ENCODE results near the gene SETD2. TPM values are rescaled to one million over a fixed set of nuclear protein-coding genes. Genes with fewer than 3 reads are reported as not detected.

The SETD2 gene
- total RNA-seq, 2 donors from 2014 or later, result 40.8 to 48.3 TPM

- Mint-ChIP-seq H3K9me3 (no peaks in the 10 kb centered on the region), H3K4me1 (ENCODE audit: low read depth in 2 of 2) (peaks cover 17 to 27% of the 10 kb centered on the region in 2 donors), H3K4me3 (no peak overlapping the region), H3K27me3 (no peaks in the 10 kb centered on the region), H3K36me3 (no peaks in the 10 kb centered on the region), H3K27ac (peak overlapping the region; percentile 42 to 53)
- DNase-seq (ENCODE audit: low spot score), result no peak
- ATAC-seq, result no peak
Observed at GRCh38 chr3:46996689-46997452, 167.0 kb downstream of the SETD2 start.

- Mint-ChIP-seq H3K27ac (no peak overlapping the region), H3K9me3 (no peaks in the 10 kb centered on the region), H3K4me1 (ENCODE audit: low read depth in 2 of 2) (peaks cover 17 to 25% of the 10 kb centered on the region in 2 donors), H3K4me3 (no peak overlapping the region), H3K27me3 (no peaks in the 10 kb centered on the region), H3K36me3 (no peaks in the 10 kb centered on the region)
- no peak for DNase-seq (ENCODE audit: low spot score)
- ATAC-seq, result no peak
Observed at GRCh38 chr3:46995901-46996562, 167.9 kb downstream of the SETD2 start.

GRCh38 chr3:46994801-46995731, 168.8 kb downstream of the SETD2 start:
- Mint-ChIP-seq H3K4me1 (ENCODE audit: low read depth in 2 of 2) (peaks cover 20 to 23% of the 10 kb centered on the region in 2 donors), H3K27me3 (no peaks in the 10 kb centered on the region), H3K9me3 (no peaks in the 10 kb centered on the region), H3K27ac (no peak overlapping the region), H3K4me3 (no peak overlapping the region), H3K36me3 (no peaks in the 10 kb centered on the region)
- DNase-seq (ENCODE audit: low spot score) (no peak), ATAC-seq (no peak)

GRCh38 chr3:46993986-46994385, 169.9 kb downstream of the SETD2 start:
- Mint-ChIP-seq H3K27ac (peak overlapping the region in 1 of 2 donors; percentile 25), H3K9me3 (no peaks in the 10 kb centered on the region), H3K36me3 (no peaks in the 10 kb centered on the region), H3K4me1 (ENCODE audit: low read depth in 2 of 2) (peaks cover 27 to 28% of the 10 kb centered on the region in 2 donors), H3K4me3 (no peak overlapping the region), H3K27me3 (no peaks in the 10 kb centered on the region)
- DNase-seq (ENCODE audit: low spot score), result no peak
- no peak for ATAC-seq

- H3K9me3 Mint-ChIP-seq, result no peaks in the 10 kb centered on the region
- ATAC-seq, result no peak
- no peaks in the 10 kb centered on the region for H3K36me3 Mint-ChIP-seq
- H3K4me3 Mint-ChIP-seq, result no peak overlapping the region
- DNase-seq (ENCODE audit: low spot score), result no peak
- H3K4me1 Mint-ChIP-seq (ENCODE audit: low read depth in 2 of 2), result peaks cover 34 to 35% of the 10 kb centered on the region in 2 donors
- peak overlapping the region; percentile 14 to 25 for H3K27ac Mint-ChIP-seq
- no peaks in the 10 kb centered on the region for H3K27me3 Mint-ChIP-seq
Observed at GRCh38 chr3:46993292-46993691, 170.6 kb downstream of the SETD2 start.

GRCh38 chr3:46992231-46992630, 171.7 kb downstream of the SETD2 start:
- no peak for DNase-seq (ENCODE audit: low spot score)
- Mint-ChIP-seq H3K27ac (peak overlapping the region; percentile 14 to 23), H3K27me3 (no peaks in the 10 kb centered on the region), H3K36me3 (no peaks in the 10 kb centered on the region), H3K4me1 (ENCODE audit: low read depth in 2 of 2) (peaks cover 37% of the 10 kb centered on the region in 2 donors), H3K4me3 (no peak overlapping the region), H3K9me3 (no peaks in the 10 kb centered on the region)
- ATAC-seq, result no peak

- Mint-ChIP-seq H3K4me3 (no peak overlapping the region), H3K36me3 (no peaks in the 10 kb centered on the region), H3K27me3 (no peaks in the 10 kb centered on the region), H3K27ac (peak overlapping the region; percentile 97), H3K4me1 (ENCODE audit: low read depth in 2 of 2) (peaks cover 37% of the 10 kb centered on the region in 2 donors), H3K9me3 (no peaks in the 10 kb centered on the region)
- DNase-seq (ENCODE audit: low spot score) (no peak), ATAC-seq (no peak)
Observed at GRCh38 chr3:46991406-46992165, 172.3 kb downstream of the SETD2 start.

GRCh38 chr3:46990573-46991374, 173.1 kb downstream of the SETD2 start:
- Mint-ChIP-seq H3K27ac (peak overlapping the region; percentile 97), H3K36me3 (no peaks in the 10 kb centered on the region), H3K4me3 (peak overlapping the region; percentile 83), H3K27me3 (no peaks in the 10 kb centered on the region), H3K9me3 (no peaks in the 10 kb centered on the region), H3K4me1 (ENCODE audit: low read depth in 2 of 2) (peaks cover 45% of the 10 kb centered on the region in 2 donors)
- no peak for ATAC-seq
- DNase-seq (ENCODE audit: low spot score), result no peak

GRCh38 chr3:46989146-46989810, 174.6 kb downstream of the SETD2 start:
- ATAC-seq, result no peak
- H3K27me3 Mint-ChIP-seq, result no peaks in the 10 kb centered on the region
- no peak for DNase-seq (ENCODE audit: low spot score)
- H3K4me3 Mint-ChIP-seq, result peak overlapping the region; percentile 83
- peaks cover 54 to 57% of the 10 kb centered on the region in 2 donors for H3K4me1 Mint-ChIP-seq (ENCODE audit: low read depth in 2 of 2)
- H3K9me3 Mint-ChIP-seq, result no peaks in the 10 kb centered on the region
- H3K27ac Mint-ChIP-seq, result peak overlapping the region; percentile 97
- H3K36me3 Mint-ChIP-seq, result no peaks in the 10 kb centered on the region

GRCh38 chr3:46988616-46989015, 175.3 kb downstream of the SETD2 start:
- H3K4me3 Mint-ChIP-seq, result peak overlapping the region; percentile 83

GRCh38 chr3:46987743-46988401, 176.0 kb downstream of the SETD2 start:
- ATAC-seq, result peak; percentile 96 to 98
- Mint-ChIP-seq H3K27me3 (no peaks in the 10 kb centered on the region), H3K4me3 (peak overlapping the region; percentile 83), H3K4me1 (ENCODE audit: low read depth in 2 of 2) (peaks cover 61% of the 10 kb centered on the region in 2 donors), H3K36me3 (no peaks in the 10 kb centered on the region), H3K27ac (peak overlapping the region; percentile 97), H3K9me3 (no peaks in the 10 kb centered on the region)
- DNase-seq (ENCODE audit: low spot score), result peak; percentile 95

More at GRCh38 chr3:46988616-46989015, 175.3 kb downstream of the SETD2 start:
- no peak for DNase-seq (ENCODE audit: low spot score)
- peaks cover 58 to 59% of the 10 kb centered on the region in 2 donors for H3K4me1 Mint-ChIP-seq (ENCODE audit: low read depth in 2 of 2)
- no peak for ATAC-seq
- H3K27ac Mint-ChIP-seq, result peak overlapping the region; percentile 97
- no peaks in the 10 kb centered on the region for H3K9me3 Mint-ChIP-seq
- H3K27me3 Mint-ChIP-seq, result no peaks in the 10 kb centered on the region
- H3K36me3 Mint-ChIP-seq, result no peaks in the 10 kb centered on the region
